ENCODE results near the gene DCC. TPM values are rescaled to one million over a fixed set of nuclear protein-coding genes. Genes with fewer than 3 reads are reported as not detected.

DCC gene
- total and polyA plus RNA-seq, 2 of the 8 experiments (the other 6 are each of a cell fraction or from before 2014, with no cell fraction given) = 0.14 to 1.4 TPM

DNA sequence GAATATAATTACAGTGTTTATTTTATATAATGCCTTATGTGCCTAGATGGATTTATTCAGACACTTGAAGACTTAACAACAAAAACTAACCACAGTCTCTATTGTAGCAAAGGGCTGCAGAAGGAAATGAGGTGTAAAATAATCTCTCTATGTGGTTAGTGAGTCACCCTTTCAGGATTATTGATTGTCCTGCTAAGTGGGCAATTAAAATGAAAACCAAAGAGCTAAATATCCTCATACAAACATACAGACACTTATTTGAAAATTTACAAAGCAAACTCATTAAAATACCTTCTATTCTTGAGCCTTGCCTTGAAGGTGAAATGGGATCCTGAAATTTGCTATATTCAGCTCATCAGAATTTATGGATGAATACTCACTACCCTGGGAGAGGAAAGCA is 27.7 kb upstream of the DCC start (continued):
- TF ChIP-seq BACH1 (IDR thresholded peaks at IDR 0.05; ENCODE audit: low read length) = no peak
- TF ChIP-seq TAF1 (IDR thresholded peaks at IDR 0.05; ENCODE audit: low read depth, low read length) = no peak
- no peak for TF ChIP-seq EGR1 (IDR thresholded peaks at IDR 0.05; ENCODE audit: borderline replicate concordance, low read depth, low read length)

All from H1 (cell line).